ENCODE results near the gene PELI2. TPM values are rescaled to one million over a fixed set of nuclear protein-coding genes. Genes with fewer than 3 reads are reported as not detected.

PELI2 gene
- total RNA-seq, 1 donor = 14.1 TPM

DNA sequence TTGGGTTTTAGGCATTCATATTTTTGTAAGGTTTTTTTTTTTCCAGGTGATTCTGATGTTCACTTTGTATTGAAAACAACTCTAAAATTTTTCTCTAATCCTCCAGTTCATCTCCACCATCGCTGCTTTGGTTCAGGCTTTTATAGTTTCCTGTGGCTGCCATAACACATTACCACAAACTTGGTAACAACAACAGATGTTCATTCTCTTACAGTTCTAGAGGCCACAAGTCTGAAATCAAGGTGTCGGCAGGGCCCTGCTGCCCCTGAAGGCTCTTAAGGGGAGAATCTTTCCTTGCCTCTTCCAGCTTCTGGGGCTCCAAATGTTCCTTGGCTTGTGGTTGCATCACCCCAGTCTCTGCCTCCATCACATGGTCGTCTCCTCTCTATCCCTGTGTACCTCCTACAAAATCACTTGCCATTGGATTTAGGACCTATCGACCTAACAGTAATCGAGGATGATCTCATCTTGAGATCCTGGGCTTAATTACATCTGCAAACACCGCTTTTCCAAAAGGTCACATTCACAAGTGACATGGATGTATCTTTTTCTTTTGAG, 55.2 kb downstream of the PELI2 start:
- Histone ChIP-seq H3K4me3 (ENCODE audit: insufficient read depth, low read length) (no peak overlapping the region), H4K20me1 (ENCODE audit: insufficient read depth, low read length) (no peaks in the 10 kb centered on the region), H3K27me3 (ENCODE audit: insufficient read depth, low read length) (no peaks in the 10 kb centered on the region), H3K27ac (ENCODE audit: low read depth, low read length) (no peak overlapping the region), H3K36me3 (ENCODE audit: insufficient read depth, low read length) (no peaks in the 10 kb centered on the region), H3K79me2 (ENCODE audit: insufficient read depth, low read length) (no peaks in the 10 kb centered on the region), H2AFZ (ENCODE audit: low read length) (no peak overlapping the region), H3K9me3 (ENCODE audit: low read depth, low read length) (no peaks in the 10 kb centered on the region), H3K4me1 (ENCODE audit: insufficient read depth, low read length) (peaks cover 11% of the 10 kb centered on the region), H3K4me2 (ENCODE audit: insufficient read depth, low read length) (no peak overlapping the region)
- DNase-seq (ENCODE audit: insufficient read length, low spot score, missing footprints) = no peak
- TF ChIP-seq, protein P1, sequence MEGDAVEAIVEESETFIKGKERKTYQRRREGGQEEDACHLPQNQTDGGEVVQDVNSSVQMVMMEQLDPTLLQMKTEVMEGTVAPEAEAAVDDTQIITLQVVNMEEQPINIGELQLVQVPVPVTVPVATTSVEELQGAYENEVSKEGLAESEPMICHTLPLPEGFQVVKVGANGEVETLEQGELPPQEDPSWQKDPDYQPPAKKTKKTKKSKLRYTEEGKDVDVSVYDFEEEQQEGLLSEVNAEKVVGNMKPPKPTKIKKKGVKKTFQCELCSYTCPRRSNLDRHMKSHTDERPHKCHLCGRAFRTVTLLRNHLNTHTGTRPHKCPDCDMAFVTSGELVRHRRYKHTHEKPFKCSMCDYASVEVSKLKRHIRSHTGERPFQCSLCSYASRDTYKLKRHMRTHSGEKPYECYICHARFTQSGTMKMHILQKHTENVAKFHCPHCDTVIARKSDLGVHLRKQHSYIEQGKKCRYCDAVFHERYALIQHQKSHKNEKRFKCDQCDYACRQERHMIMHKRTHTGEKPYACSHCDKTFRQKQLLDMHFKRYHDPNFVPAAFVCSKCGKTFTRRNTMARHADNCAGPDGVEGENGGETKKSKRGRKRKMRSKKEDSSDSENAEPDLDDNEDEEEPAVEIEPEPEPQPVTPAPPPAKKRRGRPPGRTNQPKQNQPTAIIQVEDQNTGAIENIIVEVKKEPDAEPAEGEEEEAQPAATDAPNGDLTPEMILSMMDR (IDR thresholded peaks at IDR 0.05; ENCODE audit: extremely low read depth, low read depth, low read length) = no peak

DNA sequence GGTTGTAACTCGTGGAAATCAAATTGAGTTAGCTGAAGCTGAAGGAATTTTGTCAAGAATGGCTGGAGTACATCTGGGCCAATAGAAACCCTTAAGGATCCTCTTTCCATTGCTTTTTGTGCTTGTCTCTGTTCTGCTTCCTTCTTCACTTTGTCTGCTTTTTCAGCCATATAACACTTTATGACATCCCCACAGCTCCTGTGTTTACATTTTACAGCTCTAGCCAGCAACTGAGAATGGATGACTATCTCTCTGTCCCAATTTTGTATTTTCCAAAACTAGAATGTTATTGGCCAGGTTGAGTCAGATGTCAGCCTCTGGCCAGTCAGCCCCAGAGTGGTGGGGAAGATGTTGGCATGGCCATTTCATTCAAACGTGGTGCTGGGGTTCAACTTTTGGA, 57.6 kb downstream of the PELI2 start:
- TF ChIP-seq, protein P1 (IDR thresholded peaks at IDR 0.05; ENCODE audit: extremely low read depth, low read depth, low read length) = no peak
- H3K27me3 ChIP-seq (ENCODE audit: insufficient read depth, low read length) = no peaks in the 10 kb centered on the region
- no peaks in the 10 kb centered on the region for H3K9me3 ChIP-seq (ENCODE audit: low read depth, low read length)
- no peaks in the 10 kb centered on the region for H3K79me2 ChIP-seq (ENCODE audit: insufficient read depth, low read length)
- H3K36me3 ChIP-seq (ENCODE audit: insufficient read depth, low read length) = no peaks in the 10 kb centered on the region
- H4K20me1 ChIP-seq (ENCODE audit: insufficient read depth, low read length) = no peaks in the 10 kb centered on the region
- no peak overlapping the region for H3K27ac ChIP-seq (ENCODE audit: low read depth, low read length)
- no peak overlapping the region for H3K4me3 ChIP-seq (ENCODE audit: insufficient read depth, low read length)
- no peak overlapping the region for H3K4me2 ChIP-seq (ENCODE audit: insufficient read depth, low read length)
- no peak for DNase-seq (ENCODE audit: insufficient read length, low spot score, missing footprints)
- H3K4me1 ChIP-seq (ENCODE audit: insufficient read depth, low read length) = peaks cover 11% of the 10 kb centered on the region
- no peak overlapping the region for H2AFZ ChIP-seq (ENCODE audit: low read length)

- Histone ChIP-seq H3K4me3 (ENCODE audit: insufficient read depth, low read length) (no peak overlapping the region), H4K20me1 (ENCODE audit: insufficient read depth, low read length) (no peaks in the 10 kb centered on the region), H3K36me3 (ENCODE audit: insufficient read depth, low read length) (no peaks in the 10 kb centered on the region), H3K79me2 (ENCODE audit: insufficient read depth, low read length) (no peaks in the 10 kb centered on the region), H3K27me3 (ENCODE audit: insufficient read depth, low read length) (no peaks in the 10 kb centered on the region), H3K9me3 (ENCODE audit: low read depth, low read length) (no peaks in the 10 kb centered on the region), H3K27ac (ENCODE audit: low read depth, low read length) (no peak overlapping the region), H3K4me2 (ENCODE audit: insufficient read depth, low read length) (no peak overlapping the region), H3K4me1 (ENCODE audit: insufficient read depth, low read length) (peaks cover 11% of the 10 kb centered on the region), H2AFZ (ENCODE audit: low read length) (no peak overlapping the region)
- TF ChIP-seq, protein P1 (IDR thresholded peaks at IDR 0.05; ENCODE audit: extremely low read depth, low read depth, low read length) = no peak
- no peak for DNase-seq (ENCODE audit: insufficient read length, low spot score, missing footprints)
Measured at GRCh38 chr14:56176530-56176929, 58.3 kb downstream of the PELI2 start.

DNA sequence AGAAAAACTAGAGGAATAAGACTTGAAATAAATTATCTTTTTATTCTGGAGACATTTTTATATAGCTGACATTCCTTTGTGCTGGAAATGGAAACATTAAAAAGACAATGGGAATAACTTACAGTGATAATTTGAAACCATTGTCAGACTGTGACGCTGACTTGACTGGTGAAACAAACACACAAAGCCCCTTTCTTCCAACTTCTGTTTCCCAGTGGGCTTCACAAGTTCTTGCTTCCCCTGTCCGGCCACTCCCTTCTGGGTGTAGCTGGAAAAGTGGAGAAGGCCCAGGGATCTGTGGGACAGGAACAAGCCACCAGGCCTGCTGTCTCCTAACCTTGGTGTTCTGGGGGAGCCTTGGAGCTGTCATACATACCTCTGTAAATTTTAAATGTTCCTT, 58.8 kb downstream of the PELI2 start:
- Histone ChIP-seq H4K20me1 (ENCODE audit: insufficient read depth, low read length) (no peaks in the 10 kb centered on the region), H2AFZ (ENCODE audit: low read length) (no peak overlapping the region), H3K27ac (ENCODE audit: low read depth, low read length) (no peak overlapping the region), H3K4me2 (ENCODE audit: insufficient read depth, low read length) (no peak overlapping the region), H3K79me2 (ENCODE audit: insufficient read depth, low read length) (no peaks in the 10 kb centered on the region), H3K27me3 (ENCODE audit: insufficient read depth, low read length) (no peaks in the 10 kb centered on the region), H3K4me1 (ENCODE audit: insufficient read depth, low read length) (peaks cover 11% of the 10 kb centered on the region), H3K4me3 (ENCODE audit: insufficient read depth, low read length) (no peak overlapping the region), H3K36me3 (ENCODE audit: insufficient read depth, low read length) (no peaks in the 10 kb centered on the region), H3K9me3 (ENCODE audit: low read depth, low read length) (no peaks in the 10 kb centered on the region)
- TF ChIP-seq, protein P1 (IDR thresholded peaks at IDR 0.05; ENCODE audit: extremely low read depth, low read depth, low read length) = no peak
- DNase-seq (ENCODE audit: insufficient read length, low spot score, missing footprints) = no peak

Data from osteoblast (primary cell).